Heart left ventricle (tissue), 16 donors: ENCODE measurements around the gene TTC16. TPM values are rescaled to one million over a fixed set of nuclear protein-coding genes. Genes with fewer than 3 reads are reported as not detected.

Source experiments
- ATAC-seq, 4 donors: fragments of 200-7000 bp; cut with Tn5 transposase; one replicate each; pipeline ENCODE4 v1.9.1; 2020 to 2022; ENCODE audit warnings: moderate library complexity in 4 of 4, mild to moderate bottlenecking in 3 of 4, moderate number of reproducible peaks in 1 of 4
- DNase-seq, 5 donors: peaks; one replicate each; pipeline ENCODE4 v3.0.0-alpha.2; 2020
- H3K27ac ChIP-seq, 12 donors: fragments of 200-600 bp; sonication (generic) in 4 of 12; one replicate each; pipeline versions ENCODE4 v1.5.0 to v1.8.0; 2016 to 2022; ENCODE audit warnings: mild to moderate bottlenecking in 2 of 12
- H3K27me3 ChIP-seq, 9 donors: fragments of 200-600 bp; sonication (generic) in 2 of 9; one replicate each; pipeline versions ENCODE4 v1.5.1 to v1.8.0; 2016 to 2022; ENCODE audit warnings: mild to moderate bottlenecking in 3 of 9
- H3K36me3 ChIP-seq, 9 donors: fragments of 200-600 bp; sonication (generic) in 2 of 9; one replicate each; pipeline versions ENCODE4 v1.5.0 to v1.8.0; 2018 to 2022; ENCODE audit warnings: mild to moderate bottlenecking in 2 of 9
- H3K4me1 ChIP-seq, 12 donors: fragments of 200-600 bp; sonication (generic) in 4 of 12; one replicate each; pipeline versions ENCODE4 v1.5.0 to v1.8.0; 2016 to 2022; ENCODE audit warnings: mild to moderate bottlenecking in 3 of 12
- H3K4me3 ChIP-seq, 12 donors: fragments of 200-600 bp; sonication (generic) in 4 of 12; one replicate each; pipeline versions ENCODE4 v1.5.0 to v1.8.0; 2017 to 2022; ENCODE audit warnings: mild to moderate bottlenecking in 9 of 12, moderate library complexity in 4 of 12
- H3K9me3 ChIP-seq, 12 donors: fragments of 200-600 bp; sonication (generic) in 4 of 12; one replicate each; pipeline versions ENCODE4 v1.5.0 to v1.8.0; 2016 to 2022; ENCODE audit warnings: mild to moderate bottlenecking in 1 of 12
- CTCF ChIP-seq, 12 donors: fragments of 200-600 bp; sonication (generic) in 4 of 12; IDR thresholded peaks; one replicate each; pipeline versions ENCODE4 v1.5.0 to v1.8.0; 2018 to 2022; ENCODE audit warnings: antibody characterized with exemption in 12 of 12, mild to moderate bottlenecking in 5 of 12
- POLR2A ChIP-seq, 2 donors: fragments of 450-650 bp; IDR thresholded peaks; one replicate each; pipeline ENCODE4 v1.6.1; 2017; ENCODE audit warnings: antibody characterized with exemption in 2 of 2, mild to moderate bottlenecking in 2 of 2, moderate library complexity in 2 of 2
- WGBS, 4 donors: extraction: QIAGEN DNeasy Blood & Tissue Kit in 2 of 4; methylation state at CpG; one replicate each; pipeline versions ENCODE4 v1.1.5 to v1.1.7; 2013 to 2018; 5-methylcytosine and 5-hydroxymethylcytosine counted together
- intact Hi-C, 10 donors: fragments of 100-400 bp; cut with DNase I; formaldehyde crosslinking; loops; one replicate each; pipeline versions ENCODE4 v1.11.1 to v1.14.2; 2022
- polyA plus RNA-seq, 2 donors: library from polyadenylated mRNA; stranded (reverse); fragments of 200-250 nt; gene quantifications; one replicate each; pipeline ENCODE4 v1.2.3, GENCODE V29; 2013
- total RNA-seq, 9 donors: library from RNA; depleted of rRNA in 2 of 9; stranded (reverse); fragments of >200 nt in 2 of 9; fragmentation: NEBNext Ultra II Directional in 3 of 9; extraction: Animal tissue kit (Norgen Biotek cat#: 25700) in 3 of 9; gene quantifications; one replicate each; pipeline versions ENCODE4 v1.1.0 to v1.2.4, GENCODE V29; 2016 to 2023
- donor health status: ischemic (EF 13 %, LVEDD 7.1; RV severe dilation, severe dysfunction).
- donor health status: healthy with polysubstance abuse.
- donor health status: DM: no; HTN: yes; CAD: no.
- donor health status: DM: no; HTN: no; CAD: no.
- donor health status: ischemic (EF 25% LVEDD 6.9; RV normal size, moderate dysfunction).
- donor health status: ischemic (EF 25% LVEDD 5.7; RV mildly dilated, moderate dysfunction).
- donor health status: healthy.
- donor health status: DM: yes; HTN: yes; CAD: no.
- donor health status: ischemic (EF 35%, LVEDD 5.7; RV mildly dilated, moderate dysfunction).
- donor health status: nonischemic (EF 11% LVEDD 7.7; RV severe dilation, severe dysfunction).
- donor health status: DM: yes; HTN: yes; CAD: no.
- donor health status: PGD.
- donor health status: ischemic (EF 29% LVEDD 5.4; RV normal size, mild dysfunction).
- donor health status: nonischemic (EF 23%, LVEDD 6.1; RV moderate dilation, normal function).

Gene TTC16
- total and polyA plus RNA-seq, 11 donors = 0.09 to 0.61 (median 0.27) TPM; not detected in 2

GRCh38 chr9:127722055-127722745 lies 6.3 kb downstream of the TTC16 start:
- peak in 1 of 5 donors; percentile 47 for DNase-seq
- H3K9me3 ChIP-seq = no peaks in the 10 kb centered on the region
- H3K4me1 ChIP-seq = peaks cover 0 to 15% (median 7%) of the 10 kb centered on the region in 12 donors
- no peak overlapping the region for H3K27ac ChIP-seq
- no peaks in the 10 kb centered on the region for H3K36me3 ChIP-seq
- no peak overlapping the region for H3K4me3 ChIP-seq
- intact Hi-C loops = loop anchor here in 1 of 10 donors (10.0 kb wide), 1 partner anchor 217 kb away; no protein-coding TSS in a partner anchor
- ATAC-seq = no peak
- H3K27me3 ChIP-seq = no peaks in the 10 kb centered on the region
- TF ChIP-seq CTCF (IDR thresholded peaks at IDR 0.05) = no peak
- TF ChIP-seq POLR2A (IDR thresholded peaks at IDR 0.05) = no peak
- 77 to 83% (median 81%) methylated on average over 12 of the region's 12 CpGs for WGBS, 4 donors

DNA sequence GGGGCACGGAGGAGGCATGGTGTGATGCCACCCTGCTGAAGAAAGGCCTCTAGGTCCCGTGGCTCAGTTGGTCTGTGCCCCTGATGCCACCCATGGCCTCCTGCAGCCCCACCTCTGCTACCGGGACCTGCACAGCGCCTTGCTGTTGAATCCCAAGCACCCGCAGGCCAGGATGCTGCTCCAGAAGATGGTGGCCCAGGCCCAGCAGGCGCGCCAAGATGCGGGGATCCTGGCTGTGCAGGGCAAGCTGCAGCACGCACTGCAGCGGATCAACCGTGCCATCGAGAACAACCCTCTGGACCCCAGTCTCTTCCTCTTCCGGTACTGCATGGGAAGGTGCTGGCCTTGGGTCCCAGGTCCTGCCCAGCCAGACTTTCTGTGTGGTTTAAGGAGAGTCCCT lies 7.1 kb downstream of the TTC16 start:
- no peak for ATAC-seq

GRCh38 chr9:127723444-127723843 lies 7.6 kb downstream of the TTC16 start:
- no peak overlapping the region for H3K4me3 ChIP-seq
- intact Hi-C loops = loop anchor here in 1 of 10 donors (10.0 kb wide), 1 partner anchor 219 kb away; no protein-coding TSS in a partner anchor
- ATAC-seq (peak in 1 of 4 donors; percentile 10), DNase-seq (no peak)
- H3K4me1 ChIP-seq = peaks cover 0 to 12% (median 7%) of the 10 kb centered on the region in 12 donors
- H3K27me3 ChIP-seq = no peaks in the 10 kb centered on the region
- no peaks in the 10 kb centered on the region for H3K9me3 ChIP-seq
- H3K27ac ChIP-seq = no peak overlapping the region
- WGBS, 4 donors = 91 to 95% (median 93%) methylated on average over 5 of the region's 5 CpGs
- TF ChIP-seq CTCF (IDR thresholded peaks at IDR 0.05) = no peak
- TF ChIP-seq POLR2A (IDR thresholded peaks at IDR 0.05) = no peak
- no peaks in the 10 kb centered on the region for H3K36me3 ChIP-seq

More for the DNA sequence above, 7.1 kb downstream of the TTC16 start:
- TF ChIP-seq CTCF (IDR thresholded peaks at IDR 0.05) (no peak), POLR2A (IDR thresholded peaks at IDR 0.05) (no peak)
- Histone ChIP-seq H3K4me3 (no peak overlapping the region), H3K27me3 (no peaks in the 10 kb centered on the region), H3K4me1 (peaks cover 0 to 12% (median 7%) of the 10 kb centered on the region in 12 donors), H3K9me3 (no peaks in the 10 kb centered on the region), H3K36me3 (no peaks in the 10 kb centered on the region), H3K27ac (no peak overlapping the region)
- 93 to 96% (median 94%) methylated on average over 11 to 13 of the region's 13 CpGs for WGBS, 4 donors
- intact Hi-C loops = loop anchor here in 1 of 10 donors (10.0 kb wide), 1 partner anchor 218 kb away; no protein-coding TSS in a partner anchor
- DNase-seq = peak in 1 of 5 donors; percentile 44

GRCh38 chr9:127724012-127724411 lies 8.1 kb downstream of the TTC16 start:
- Histone ChIP-seq H3K4me3 (peak overlapping the region in 4 of 12 donors; percentile 1 to 10 (median 8)), H3K4me1 (peaks cover 0 to 12% (median 7%) of the 10 kb centered on the region in 12 donors), H3K9me3 (no peaks in the 10 kb centered on the region), H3K27me3 (no peaks in the 10 kb centered on the region), H3K36me3 (no peaks in the 10 kb centered on the region), H3K27ac (peak overlapping the region in 5 of 12 donors; percentile 3 to 48 (median 38))
- DNase-seq = peak in 2 of 5 donors; percentile 49 to 57
- peak in 3 of 4 donors; percentile 48 to 75 (median 59) for ATAC-seq
- no peak for TF ChIP-seq POLR2A (IDR thresholded peaks at IDR 0.05)
- no peak for TF ChIP-seq CTCF (IDR thresholded peaks at IDR 0.05)
- 34 to 46% (median 38%) methylated on average over 18 to 23 of the region's 23 CpGs for WGBS, 4 donors
- intact Hi-C loops = loop anchor here in 1 of 10 donors (10.0 kb wide), 1 partner anchor 219 kb away; no protein-coding TSS in a partner anchor
